Keratinocyte (primary cell): Measurements from ENCODE around the gene NME9.
A peak's percentile ranks its signal among the peaks of the same experiment; 100 is the strongest.

ENCODE experiments used
- EZH2 ChIP-seq: IDR thresholded peaks from one replicate; pipeline ENCODE4 v1.6.1; 2012; ENCODE audit warnings: inconsistent platforms, mild to moderate bottlenecking, low read length, moderate library complexity
- TF ChIP-seq, protein P1 (sequence below), 3 experiments: IDR thresholded peaks in 1 of 3; conservative IDR thresholded peaks in 1 of 3; optimal IDR thresholded peaks in 1 of 3; 2 replicates in 2 of 3; 3 replicates in 1 of 3; pipeline versions ENCODE3 to v1.5.1; 2011; ENCODE audit warnings: low read length in 3 of 3, mild to moderate bottlenecking in 3 of 3, moderate library complexity in 2 of 3, control low read depth in 1 of 3, inconsistent platforms in 1 of 3; ENCODE audit not compliant: insufficient read depth in 2 of 3; ENCODE audit errors: extremely low read depth in 1 of 3

DNA sequence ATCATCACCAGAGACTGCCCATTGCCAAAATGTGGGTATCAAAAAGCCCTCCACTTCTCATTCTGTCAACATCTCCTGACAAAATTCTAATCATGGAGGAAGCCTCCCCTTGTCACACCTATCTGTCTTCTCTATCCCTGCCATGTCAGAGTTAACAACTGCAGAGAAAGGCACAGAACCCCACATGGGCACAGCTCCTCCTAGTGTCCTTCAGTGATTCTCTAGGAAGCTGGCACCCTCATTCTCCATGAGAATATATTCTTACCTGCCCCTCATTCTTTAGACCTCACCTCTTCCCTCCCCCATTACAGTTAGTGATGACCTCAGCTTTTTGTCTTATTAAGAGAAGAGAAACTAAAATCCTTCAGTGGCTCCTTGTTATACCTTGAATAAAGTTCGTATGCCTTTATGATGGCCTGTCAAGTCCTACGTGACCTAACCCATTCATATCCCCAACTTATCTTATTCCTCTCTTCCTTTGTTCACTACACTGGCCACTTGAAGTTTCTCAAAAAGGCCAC, 44.6 kb downstream of the NME9 start:
- TF ChIP-seq, protein P1, sequence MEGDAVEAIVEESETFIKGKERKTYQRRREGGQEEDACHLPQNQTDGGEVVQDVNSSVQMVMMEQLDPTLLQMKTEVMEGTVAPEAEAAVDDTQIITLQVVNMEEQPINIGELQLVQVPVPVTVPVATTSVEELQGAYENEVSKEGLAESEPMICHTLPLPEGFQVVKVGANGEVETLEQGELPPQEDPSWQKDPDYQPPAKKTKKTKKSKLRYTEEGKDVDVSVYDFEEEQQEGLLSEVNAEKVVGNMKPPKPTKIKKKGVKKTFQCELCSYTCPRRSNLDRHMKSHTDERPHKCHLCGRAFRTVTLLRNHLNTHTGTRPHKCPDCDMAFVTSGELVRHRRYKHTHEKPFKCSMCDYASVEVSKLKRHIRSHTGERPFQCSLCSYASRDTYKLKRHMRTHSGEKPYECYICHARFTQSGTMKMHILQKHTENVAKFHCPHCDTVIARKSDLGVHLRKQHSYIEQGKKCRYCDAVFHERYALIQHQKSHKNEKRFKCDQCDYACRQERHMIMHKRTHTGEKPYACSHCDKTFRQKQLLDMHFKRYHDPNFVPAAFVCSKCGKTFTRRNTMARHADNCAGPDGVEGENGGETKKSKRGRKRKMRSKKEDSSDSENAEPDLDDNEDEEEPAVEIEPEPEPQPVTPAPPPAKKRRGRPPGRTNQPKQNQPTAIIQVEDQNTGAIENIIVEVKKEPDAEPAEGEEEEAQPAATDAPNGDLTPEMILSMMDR (optimal IDR thresholded peaks at IDR 0.05 in 1 of 3, IDR thresholded peaks at IDR 0.05 in 1 of 3, conservative IDR thresholded peaks at IDR 0.05 in 1 of 3; ENCODE audit: extremely low read depth in 1 of 3, insufficient read depth in 2 of 3, low read length in 3 of 3), result peak in 2 of 3 experiments; percentile 31 to 45
- TF ChIP-seq EZH2, result no peak
